Measurements from ENCODE around the gene ELANE.

Gene ELANE

GRCh38 chr19:901216-902092, 49.4 kb downstream of the ELANE start:
- POLR2A ChIA-PET, result no interaction called here

GRCh38 chr19:902093-902370, 49.9 kb downstream of the ELANE start:
- CTCF ChIA-PET, result interaction anchor here (0.6 to 1.8 kb wide), 5 partner anchors 21 to 132 kb away, joined by 3 to 5 read pairs (median 3); partner anchors contain the start of gene CFD
- POLR2A ChIA-PET, result interaction anchor here (0.6 kb wide), 1 partner anchor 104 kb away, joined by 4 read pairs; no protein-coding TSS in a partner anchor
- no peak overlapping the region for H3K4me3 ChIP-seq (ENCODE audit: low read depth, low read length)
- no peak for DNase-seq (ENCODE audit: low read depth, low spot score)
- TF ChIP-seq CTCF (IDR thresholded peaks at IDR 0.05; ENCODE audit: insufficient read depth, low read length, missing control alignments), result no peak

More at GRCh38 chr19:901216-902092, 49.4 kb downstream of the ELANE start:
- no peak overlapping the region for H3K4me3 ChIP-seq (ENCODE audit: low read depth, low read length)
- CTCF ChIA-PET, result interaction anchor here (0.6 to 1.4 kb wide), 2 partner anchors 21 to 132 kb away, joined by 3 read pairs; no protein-coding TSS in a partner anchor
- TF ChIP-seq CTCF (IDR thresholded peaks at IDR 0.05; ENCODE audit: insufficient read depth, low read length, missing control alignments), result no peak
- DNase-seq (ENCODE audit: low read depth, low spot score), result no peak

- H3K4me3 ChIP-seq (ENCODE audit: low read depth, low read length), result no peak overlapping the region
- ChIA-PET POLR2A (interaction anchor here (0.6 to 0.9 kb wide), 2 partner anchors 86 to 104 kb away, joined by 3 to 4 read pairs; no protein-coding TSS in a partner anchor), CTCF (interaction anchor here (0.6 to 1.8 kb wide), 8 partner anchors 15 to 133 kb away, joined by 3 to 5 read pairs (median 3); partner anchors contain the start of gene CFD)
- no peak for DNase-seq (ENCODE audit: low read depth, low spot score)
- TF ChIP-seq CTCF (IDR thresholded peaks at IDR 0.05; ENCODE audit: insufficient read depth, low read length, missing control alignments), result no peak
Measured at GRCh38 chr19:902446-903226, 50.5 kb downstream of the ELANE start.

- no peak for DNase-seq (ENCODE audit: low read depth, low spot score)
- H3K4me3 ChIP-seq (ENCODE audit: low read depth, low read length), result no peak overlapping the region
- ChIA-PET POLR2A (interaction anchor here (0.9 kb wide), 1 partner anchor 85 kb away, joined by 3 read pairs; no protein-coding TSS in a partner anchor), CTCF (interaction anchor here (0.7 to 1.8 kb wide), 7 partner anchors 15 to 134 kb away, joined by 3 to 5 read pairs (median 3); partner anchors contain the start of gene CFD)
- no peak for TF ChIP-seq CTCF (IDR thresholded peaks at IDR 0.05; ENCODE audit: insufficient read depth, low read length, missing control alignments)
Measured at GRCh38 chr19:903266-903797, 51.2 kb downstream of the ELANE start.

- no peak overlapping the region for H3K4me3 ChIP-seq (ENCODE audit: low read depth, low read length)
- TF ChIP-seq CTCF (IDR thresholded peaks at IDR 0.05; ENCODE audit: insufficient read depth, low read length, missing control alignments), result no peak
- ChIA-PET POLR2A (no interaction called here), CTCF (no interaction called here)
- DNase-seq (ENCODE audit: low read depth, low spot score), result no peak
Measured at GRCh38 chr19:904545-904944, 52.4 kb downstream of the ELANE start.

Measured in AG04449 (cell line).